Inflammatory macrophage treated with lipopolysaccharide for 1 hour (primary cell): ENCODE results near the gene DGKD.

Experiments used
- DNase-seq, 2 donors: peaks; one replicate each; pipeline ENCODE4 v3.0.0-alpha.2; 2020 to 2022

The DGKD gene

GRCh38 chr2:233482616-233483015 is 128.3 kb downstream of the DGKD start:
- no peak for DNase-seq

GRCh38 chr2:233485726-233486125 is 131.4 kb downstream of the DGKD start:
- DNase-seq: no peak

GRCh38 chr2:233486357-233486756 is 132.1 kb downstream of the DGKD start:
- DNase-seq: no peak

GRCh38 chr2:233486778-233487552 is 132.7 kb downstream of the DGKD start:
- DNase-seq: peak; percentile 8 to 20

GRCh38 chr2:233487748-233488345 is 133.6 kb downstream of the DGKD start:
- no peak for DNase-seq

DNA sequence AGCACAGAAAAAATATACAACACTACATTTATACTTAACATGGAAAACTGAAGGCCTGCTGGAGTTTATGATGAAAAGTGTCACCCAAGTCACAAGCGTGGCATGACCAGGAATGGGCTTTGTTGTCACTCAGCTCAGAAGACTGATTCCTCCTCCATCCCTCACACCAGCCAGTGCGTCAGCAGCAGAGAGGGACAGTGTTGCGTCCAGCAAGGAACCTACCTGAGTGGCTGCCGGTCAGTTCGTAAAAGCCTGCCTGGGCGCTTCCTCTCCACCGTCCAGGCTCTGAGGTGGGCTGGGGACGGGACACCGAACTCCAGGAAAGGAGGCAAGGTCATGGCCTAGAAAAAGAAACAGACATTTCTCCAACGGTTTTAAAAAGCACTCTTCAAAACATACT is 134.8 kb downstream of the DGKD start:
- no peak for DNase-seq

- no peak for DNase-seq
These were observed 135.4 kb downstream of the DGKD start for GRCh38 chr2:233489666-233490065.

DNA sequence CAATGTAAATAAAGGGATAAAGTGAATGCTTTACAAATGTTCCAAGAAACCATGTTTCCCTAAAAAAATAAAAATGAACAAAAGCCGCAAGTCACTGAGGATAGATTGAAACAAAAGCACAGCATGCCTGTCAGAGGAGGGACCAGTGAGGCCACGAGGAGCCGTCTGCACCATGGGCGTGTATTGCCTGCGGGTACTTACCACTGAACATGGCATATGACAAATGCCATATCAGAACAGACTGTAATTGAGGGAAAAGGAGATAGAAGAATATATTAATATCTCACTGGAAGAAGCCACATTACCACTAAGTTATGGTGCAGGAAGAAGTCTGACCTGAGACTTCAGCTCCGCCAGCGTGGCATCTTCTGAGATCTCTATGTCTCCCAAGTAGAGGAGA is 136.5 kb downstream of the DGKD start:
- no peak for DNase-seq

DNA sequence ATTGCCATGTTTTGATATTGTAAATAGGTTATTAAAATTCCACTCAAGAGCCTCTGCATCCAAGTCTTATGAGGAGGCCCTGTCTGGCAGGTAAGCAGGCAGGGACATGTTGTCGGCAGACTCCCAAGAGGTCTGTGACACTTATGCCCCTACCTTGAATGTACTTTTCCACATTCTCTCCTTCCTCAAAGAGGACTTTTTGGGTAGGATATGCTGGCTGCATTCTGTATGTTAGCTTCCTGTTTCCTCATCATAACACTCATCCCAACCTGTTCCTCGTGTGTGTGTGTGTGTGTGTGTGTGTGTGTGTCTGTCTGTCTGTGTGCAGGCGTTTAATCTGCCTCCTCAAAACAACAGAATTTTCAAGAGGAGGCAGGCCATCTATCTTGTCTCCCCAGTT is 137.0 kb downstream of the DGKD start:
- no peak for DNase-seq

- DNase-seq: no peak
These were observed 137.8 kb downstream of the DGKD start for GRCh38 chr2:233492078-233492477.

DNA sequence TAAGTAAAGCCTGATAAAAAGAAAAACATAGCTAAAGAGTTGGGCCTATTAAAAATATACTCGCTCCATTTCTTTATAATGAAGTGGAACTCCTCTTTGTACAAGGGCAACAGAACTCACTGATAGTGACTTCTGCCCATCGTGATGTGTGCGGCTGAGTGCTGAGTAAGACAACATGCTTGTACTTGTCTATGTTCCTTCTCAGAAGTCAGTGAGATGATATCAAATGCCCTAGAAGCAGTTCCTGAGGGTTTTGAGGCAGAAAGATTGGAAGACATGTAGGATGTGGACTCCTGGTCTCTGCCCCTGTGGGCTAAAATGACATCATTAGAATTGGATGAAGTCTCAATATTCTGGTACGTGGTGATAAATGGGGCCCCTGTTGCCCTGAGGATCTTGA is 138.5 kb downstream of the DGKD start:
- no peak for DNase-seq

DNA sequence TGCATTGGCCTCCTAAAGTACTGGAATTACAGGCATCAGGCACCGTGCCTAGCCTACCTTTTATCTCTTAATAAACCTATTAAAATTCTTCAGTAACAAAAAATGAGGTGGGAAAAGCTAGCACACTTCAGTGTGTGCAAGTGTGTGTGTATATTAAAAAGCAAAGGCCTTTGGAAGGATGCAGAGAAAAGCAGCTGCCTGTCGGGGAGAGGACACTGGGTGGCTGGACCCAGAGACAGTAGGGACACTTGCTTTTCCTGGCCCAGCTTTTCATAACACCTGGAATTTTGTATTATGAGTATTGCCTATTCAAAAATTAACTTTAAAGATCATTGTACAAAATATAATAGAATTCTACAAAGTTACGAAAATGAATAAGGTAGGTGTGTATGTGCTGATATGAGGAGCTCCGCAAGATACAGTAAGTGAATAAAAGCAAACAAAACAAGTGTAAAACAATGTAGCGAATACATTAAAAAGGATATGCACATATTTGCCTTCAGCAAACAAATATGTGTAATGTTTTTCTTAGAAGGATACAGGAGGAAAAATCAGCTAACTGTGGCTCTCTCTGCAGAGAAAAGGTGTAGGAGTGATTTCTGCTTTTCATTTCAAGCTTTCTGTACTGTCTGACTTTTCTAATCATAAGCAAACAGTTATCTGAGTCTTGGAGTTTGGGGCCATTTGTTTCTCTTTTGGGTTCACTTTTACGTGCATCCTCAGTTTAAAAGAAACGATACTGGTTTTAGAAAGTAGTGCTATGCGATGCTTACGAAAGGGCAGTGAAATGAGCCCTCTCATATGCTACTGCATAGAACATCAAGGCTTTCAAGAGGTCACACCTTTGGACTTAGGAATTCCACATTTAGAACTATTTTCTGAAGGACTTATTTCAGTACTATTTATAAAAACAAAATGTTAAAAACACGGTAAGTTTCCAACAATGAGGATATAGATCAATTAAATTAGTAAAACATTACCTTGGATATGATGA is 141.5 kb downstream of the DGKD start:
- no peak for DNase-seq

DNA sequence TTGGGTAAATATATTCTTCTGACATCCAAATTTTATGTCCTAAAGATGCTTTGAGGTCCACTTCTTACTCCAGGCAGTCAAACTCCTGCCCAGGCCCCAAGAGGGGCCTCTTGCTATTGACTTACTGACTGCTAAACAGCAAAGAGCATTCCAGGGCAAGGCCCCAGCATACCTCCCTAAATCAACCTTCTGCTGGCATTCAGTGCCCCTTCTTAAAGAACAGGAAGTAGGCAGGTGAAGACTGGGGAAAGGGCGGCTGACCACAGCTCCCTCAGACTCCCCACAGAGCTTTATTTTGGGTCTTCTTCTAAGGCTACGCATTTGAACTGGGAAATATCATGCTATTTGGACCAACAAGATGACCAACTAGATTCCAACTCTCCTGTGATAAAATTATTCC is 143.4 kb downstream of the DGKD start:
- no peak for DNase-seq

GRCh38 chr2:233498126-233498525 is 143.8 kb downstream of the DGKD start:
- peak in 1 of 2 donors; percentile 13 for DNase-seq

DNA sequence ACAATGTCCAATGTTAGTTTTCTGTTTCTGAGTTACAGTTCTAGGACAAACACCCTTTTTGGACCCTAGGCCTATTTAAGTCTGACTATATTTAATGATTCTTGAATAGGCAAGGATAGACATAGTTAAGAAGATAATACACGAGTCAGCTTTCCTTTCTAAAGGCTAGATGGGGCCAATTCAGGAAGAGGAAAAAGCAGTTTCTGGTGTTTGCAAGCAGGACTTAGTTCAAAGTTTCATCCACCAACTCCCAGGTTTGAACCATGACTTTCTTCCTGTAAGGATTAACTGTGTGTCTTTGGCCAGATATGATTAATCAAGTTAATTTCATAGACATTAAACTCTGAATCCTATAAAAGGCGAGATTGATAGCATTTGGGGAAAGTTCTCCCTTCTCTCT is 145.6 kb downstream of the DGKD start:
- DNase-seq: peak in 1 of 2 donors; percentile 2

DNA sequence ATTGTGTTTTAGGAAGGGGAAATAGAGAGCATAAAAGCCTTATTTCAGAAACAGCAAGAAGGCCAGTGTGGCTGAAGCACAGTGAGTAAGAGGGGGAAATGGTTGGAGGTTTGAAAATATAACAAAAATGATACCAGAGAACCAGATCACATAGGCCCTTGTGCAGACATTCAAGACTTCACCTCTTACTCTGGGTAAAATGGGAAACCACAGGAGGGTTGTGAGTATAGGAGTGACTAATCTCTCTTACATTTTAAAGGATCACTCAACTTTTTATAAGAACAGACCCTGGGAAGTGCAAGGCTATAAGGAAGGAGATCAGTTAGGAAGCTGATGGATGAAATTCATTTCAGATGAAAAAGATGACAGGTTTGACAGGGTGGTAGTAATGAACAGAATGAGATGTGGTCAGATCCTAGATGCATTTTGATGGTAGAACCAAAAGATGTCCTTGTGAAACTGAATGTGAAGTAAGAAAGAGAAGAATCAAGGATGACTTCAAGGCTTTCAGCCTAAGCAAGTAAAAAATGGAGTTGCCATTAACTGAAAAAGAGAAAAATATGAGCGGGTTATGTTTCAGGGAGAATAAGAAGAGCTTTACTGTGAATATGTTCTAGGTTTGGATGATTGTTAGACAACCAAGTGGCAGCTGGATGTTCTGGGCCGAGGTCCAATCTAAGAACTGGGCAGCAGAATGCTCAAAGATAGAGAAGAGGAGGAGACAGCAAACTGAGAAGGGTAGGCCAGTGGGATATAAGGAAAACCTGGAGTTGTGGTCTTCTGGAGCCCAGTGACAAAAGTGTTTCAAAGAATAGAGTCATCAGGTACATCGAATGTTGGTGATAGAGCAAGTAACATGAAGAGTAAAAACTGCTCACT is 147.1 kb downstream of the DGKD start:
- DNase-seq: peak; percentile 1 to 14

DNA sequence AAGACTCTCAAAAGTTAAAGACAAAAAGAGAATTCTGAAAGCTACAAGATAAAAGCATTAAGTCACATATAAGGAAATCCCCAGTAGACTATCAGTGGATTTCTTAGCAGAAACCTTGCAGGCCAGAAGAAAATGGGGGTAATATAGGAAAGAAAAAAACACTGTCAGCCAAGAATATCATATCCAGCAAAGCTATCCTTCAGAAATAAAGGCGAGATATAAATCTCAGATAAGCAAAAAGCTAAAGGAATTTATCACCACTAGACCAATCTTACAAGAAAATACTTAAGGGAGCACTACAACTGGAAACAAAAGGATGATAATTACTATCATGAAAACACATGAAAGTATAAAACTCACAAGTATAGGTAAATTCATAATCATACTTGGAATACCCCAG is 149.2 kb downstream of the DGKD start:
- DNase-seq: no peak

DNA sequence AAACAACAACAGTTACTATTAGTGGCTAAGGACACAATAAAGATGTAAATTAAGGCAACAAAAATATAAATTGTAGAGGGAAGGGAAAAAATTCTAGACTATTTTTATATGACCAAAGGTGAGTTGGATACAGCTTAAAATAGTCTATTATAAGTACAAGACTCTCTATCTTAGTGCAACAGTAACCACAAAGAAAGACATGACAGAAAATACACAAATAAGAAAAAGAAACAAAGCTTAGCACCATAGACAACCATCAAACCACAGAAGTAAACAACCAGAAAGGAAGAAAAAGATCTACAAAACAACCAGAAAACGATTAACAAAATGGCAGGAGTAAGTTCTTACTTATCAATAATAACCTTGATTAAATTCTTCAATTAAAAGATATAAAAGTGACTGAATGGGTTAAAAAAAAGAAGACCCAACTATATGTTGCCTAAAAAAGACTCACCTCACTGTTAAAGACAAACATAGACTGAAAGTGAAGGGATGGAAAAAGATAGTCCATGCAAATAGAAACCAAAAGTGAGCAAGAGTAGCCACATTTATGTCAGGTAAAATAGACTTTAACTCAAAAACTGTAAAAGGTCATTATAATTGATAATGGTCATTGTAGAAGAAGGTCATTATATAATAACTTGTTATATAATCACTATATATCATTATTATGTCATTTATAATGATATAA is 149.8 kb downstream of the DGKD start:
- no peak for DNase-seq

- DNase-seq: no peak
These were observed 159.8 kb downstream of the DGKD start for GRCh38 chr2:233513953-233514655.

DNA sequence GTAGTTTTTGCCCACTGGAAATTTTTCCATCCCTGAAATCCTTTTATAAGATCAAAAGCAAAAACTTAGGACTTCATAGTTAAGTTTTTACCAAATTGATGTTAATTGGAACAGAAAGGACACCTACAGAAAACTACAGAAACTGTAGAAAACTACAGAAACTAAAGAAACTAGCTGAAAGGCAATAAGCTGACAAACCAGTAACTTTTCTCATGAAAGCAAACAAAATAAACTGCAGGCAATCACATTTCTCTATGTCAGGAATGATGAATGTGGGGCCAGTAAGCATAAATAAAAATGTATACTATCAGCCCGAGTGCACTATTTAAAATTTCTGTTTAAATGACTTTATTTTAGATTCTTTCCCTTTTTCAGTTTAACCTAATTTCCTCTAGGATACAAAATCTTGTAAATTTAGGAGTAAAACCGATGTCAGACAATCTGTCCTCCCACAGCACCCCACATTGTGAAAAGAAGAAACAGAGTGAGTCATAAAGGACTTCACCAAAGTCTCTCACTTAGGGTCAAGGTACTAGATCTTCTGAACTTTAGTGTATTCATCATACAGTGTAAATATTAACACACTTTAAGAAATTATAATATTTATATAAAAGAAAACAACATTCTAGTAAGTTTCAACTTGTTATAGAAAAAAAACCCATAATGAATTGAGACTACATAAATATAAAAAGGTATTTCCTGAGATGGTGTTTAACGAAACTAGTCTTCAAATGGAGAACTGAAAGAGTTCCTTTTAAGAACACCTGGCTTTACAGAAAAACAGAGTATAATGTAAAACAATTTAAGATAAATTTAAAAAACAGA is 165.7 kb downstream of the DGKD start:
- no peak for DNase-seq
